K562 (cell line): Measurements from ENCODE around the gene OOSP4A. TPM values are rescaled to one million over a fixed set of nuclear protein-coding genes. Genes with fewer than 3 reads are reported as not detected.

Experiments used
- HNRNPUL1 ChIP-seq: fragments of 200-400 bp; formaldehyde crosslinking; IDR thresholded peaks from 2 replicates; pipeline ENCODE4 v1.6.1; 2017; ENCODE audit warnings: low read length
- LCOR ChIP-seq: sonication (generic); formaldehyde crosslinking; IDR thresholded peaks from 2 replicates; pipeline ENCODE4 v1.8.0; 2022; ENCODE audit warnings: mild to moderate bottlenecking, missing genetic modification reagents
- NFE2 ChIP-seq: IDR thresholded peaks from 2 replicates; pipeline ENCODE4 v1.6.1; 2014; ENCODE audit warnings: antibody characterized with exemption, low read depth
- NR1H2 ChIP-seq: sonication (generic); formaldehyde crosslinking; IDR thresholded peaks from 2 replicates; pipeline ENCODE4 v1.4.0; 2020; ENCODE audit warnings: mild to moderate bottlenecking, missing genetic modification reagents
- PCBP2 ChIP-seq: fragments of 200-400 bp; formaldehyde crosslinking; IDR thresholded peaks from 2 replicates; pipeline ENCODE4 v1.6.1; 2018; ENCODE audit warnings: low read length, low read depth, mild to moderate bottlenecking, moderate library complexity; ENCODE audit not compliant: poor library complexity, severe bottlenecking
- REST ChIP-seq, 2 experiments: fragments of 450-650 bp; formaldehyde crosslinking in 1 of 2; IDR thresholded peaks; 2 replicates each; pipeline versions ENCODE4 v1.4.0 to v1.6.1; 2014 to 2020; ENCODE audit warnings: mild to moderate bottlenecking in 2 of 2, borderline replicate concordance in 1 of 2, low read depth in 1 of 2
- SREBF1 ChIP-seq: fragments of 150-350 bp; IDR thresholded peaks from 2 replicates; pipeline ENCODE4 v1.6.1; 2014; ENCODE audit warnings: antibody characterized with exemption, low read depth, low read length, borderline replicate concordance
- STAG1 ChIP-seq: sonication (generic); formaldehyde crosslinking; IDR thresholded peaks from 2 replicates; pipeline ENCODE4 v1.5.0; 2020; ENCODE audit warnings: missing genetic modification reagents, borderline replicate concordance
- STAT5A ChIP-seq: IDR thresholded peaks from 2 replicates; pipeline ENCODE4 v1.6.1; 2012; ENCODE audit warnings: low read length, inconsistent platforms, borderline replicate concordance
- TAF7 ChIP-seq: fragments of 450-650 bp; IDR thresholded peaks from 2 replicates; pipeline ENCODE4 v1.6.1; 2016; ENCODE audit warnings: missing genetic modification characterization, missing compliant biosample characterization
- TFE3 ChIP-seq: fragments of 450-650 bp; formaldehyde crosslinking; IDR thresholded peaks from 2 replicates; pipeline ENCODE4 v1.4.0; 2020; ENCODE audit warnings: mild to moderate bottlenecking, mixed read lengths
- ZNF133 ChIP-seq: fragments of 250-450 bp; sonication (Bioruptor Pico); IDR thresholded peaks from 2 replicates; pipeline ENCODE4 v1.4.0; 2020; ENCODE audit warnings: mild to moderate bottlenecking
- ZNF444 ChIP-seq: fragments of 250-450 bp; sonication (Bioruptor Pico); IDR thresholded peaks from 2 replicates; pipeline ENCODE4 v1.4.0; 2020; ENCODE audit warnings: mild to moderate bottlenecking, moderate library complexity
- ZNF639 ChIP-seq, 2 experiments: fragments of 200-800 bp in 1 of 2; sonication (Bioruptor generic) in 1 of 2; sonication (generic) in 1 of 2; formaldehyde crosslinking in 1 of 2; IDR thresholded peaks in 1 of 2; conservative IDR thresholded peaks in 1 of 2; 2 replicates each; pipeline versions ENCODE4 v1.5.0 to v1.6.1; 2016 to 2020; ENCODE audit warnings: missing compliant biosample characterization in 1 of 2, missing genetic modification characterization in 1 of 2, missing genetic modification reagents in 1 of 2
- ZZZ3 ChIP-seq: fragments of 450-650 bp; IDR thresholded peaks from 2 replicates; pipeline ENCODE4 v1.6.1; 2016; ENCODE audit warnings: antibody characterized with exemption, mild to moderate bottlenecking, moderate library complexity
- polyA plus RNA-seq, 8 experiments: library from polyadenylated mRNA; depleted of rRNA in 4 of 8; stranded (reverse) in 5 of 8; unstranded in 3 of 8; fragments of >200 nt; fragmentation: Nextera tagmentation in 2 of 8; fragmentation: Illumina TruSeq in 1 of 8; extraction: Ambion mirVana in 2 of 8; extraction: Trizol in 1 of 8; gene quantifications; 2 replicates each; pipeline versions ENCODE4 v1.2.1 to v1.2.3, GENCODE V29; 2011 to 2014; ENCODE audit warnings: inconsistent platforms in 1 of 8, missing spikeins in 1 of 8
- total RNA-seq, 7 experiments: library from RNA; depleted of rRNA in 6 of 7; stranded (reverse); fragments of >200 nt in 6 of 7; fragmentation: Illumina TruSeq in 2 of 7; extraction: Trizol in 2 of 7; gene quantifications; 2 replicates each; pipeline versions ENCODE4 v1.2.1 to v1.2.3, GENCODE V29; 2011 to 2021; ENCODE audit warnings: low replicate concordance in 1 of 7

The OOSP4A gene
- total and polyA plus RNA-seq, 9 of the 15 experiments (the other 6 are each of a cell fraction or from before 2014, with no cell fraction given): 0.40 to 2.4 (median 0.74) TPM; not detected in 2

GRCh38 chr11:59960502-59961381 lies 3.1 kb upstream of the OOSP4A start (continued):
- TF ChIP-seq REST (IDR thresholded peaks at IDR 0.05; ENCODE audit: borderline replicate concordance) (no peak; the same call in 1 of the 2 replicates), REST (CRISPR knock-in tag; IDR thresholded peaks at IDR 0.05; ENCODE audit: low read depth) (no peak), NFE2 (peak; percentile 68), TFE3 (no peak), ZZZ3 (no peak), ZNF639 (CRISPR knock-in tag; conservative IDR thresholded peaks at IDR 0.05 in 1 of 2, IDR thresholded peaks at IDR 0.05 in 1 of 2) (peak in 1 of 2 experiments; percentile 93; a peak in 2 of 4 replicates), TAF7 (no peak), SREBF1 (0 out of 2 replicates have a peak, but pooled peaks have one; percentile 8), PCBP2 (no peak), ZNF444 (CRISPR knock-in tag) (0 out of 2 replicates have a peak, but pooled peaks have one; percentile 49), STAT5A (peak; percentile 98), STAG1 (no peak), NR1H2 (CRISPR knock-in tag) (no peak), HNRNPUL1 (no peak), LCOR (peak; percentile 74; the same call in 1 of the 2 replicates), ZNF133 (CRISPR knock-in tag) (no peak)
